Activated CD8-positive, alpha-beta memory T cell treated with anti-CD3 and anti-CD28 coated beads, Interleukin-2, amount 50 U/mL, for 1 hour (primary cell): ENCODE measurements around the gene SLC22A16.
"Not testable (repeated sequence)": the region's sequence is repeated elsewhere in the genome, so short reads cannot be mapped to it uniquely, and the experiment has no call there.

ENCODE experiments used
- DNase-seq: peaks from one replicate; pipeline ENCODE4 v3.0.0-alpha.2; 2020; ENCODE audit errors: extremely low read depth

The SLC22A16 gene

GRCh38 chr6:110476046-110476849 lies at the start of gene SLC22A16:
Gene SLC22A16, minus strand, starts transcription at chr6:110476613. Its CDS starts 39 bp downstream, at chr6:110476574.
- no peak for DNase-seq

- no peak for DNase-seq
These were observed 48.6 kb upstream of the SLC22A16 start for GRCh38 chr6:110525001-110525400.

- no peak for DNase-seq
These were observed 47.9 kb upstream of the SLC22A16 start for GRCh38 chr6:110524305-110524704.

DNA sequence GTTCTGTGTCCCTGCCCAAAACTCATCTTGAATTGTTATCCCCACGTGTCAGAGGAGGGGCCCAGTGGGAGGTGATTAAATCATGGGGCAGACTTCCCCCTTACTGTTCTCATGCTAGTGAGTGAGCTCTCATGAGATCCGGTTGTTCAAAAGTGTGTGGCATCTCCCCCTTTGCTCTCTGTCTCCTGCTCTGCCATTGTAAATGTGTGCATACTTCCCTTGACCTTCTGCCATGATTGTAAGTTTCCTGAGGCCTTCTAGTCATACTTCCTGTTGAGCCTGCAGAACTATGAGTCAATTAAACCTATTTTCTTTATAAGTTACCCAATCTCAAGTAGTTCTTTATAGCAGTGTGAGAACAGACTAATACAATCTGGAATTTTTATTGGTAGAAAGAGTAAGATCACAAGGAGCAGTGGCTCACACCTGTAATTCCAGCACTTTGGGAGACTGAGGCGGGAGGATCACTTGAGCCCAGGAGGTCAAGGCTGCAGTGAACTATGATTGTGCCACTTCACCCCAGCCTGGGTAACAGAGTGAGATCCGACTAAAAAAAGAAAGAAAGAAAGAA lies 47.1 kb upstream of the SLC22A16 start:
- DNase-seq = no peak

- DNase-seq = no peak
These were observed 46.0 kb upstream of the SLC22A16 start for GRCh38 chr6:110522427-110522826.

DNA sequence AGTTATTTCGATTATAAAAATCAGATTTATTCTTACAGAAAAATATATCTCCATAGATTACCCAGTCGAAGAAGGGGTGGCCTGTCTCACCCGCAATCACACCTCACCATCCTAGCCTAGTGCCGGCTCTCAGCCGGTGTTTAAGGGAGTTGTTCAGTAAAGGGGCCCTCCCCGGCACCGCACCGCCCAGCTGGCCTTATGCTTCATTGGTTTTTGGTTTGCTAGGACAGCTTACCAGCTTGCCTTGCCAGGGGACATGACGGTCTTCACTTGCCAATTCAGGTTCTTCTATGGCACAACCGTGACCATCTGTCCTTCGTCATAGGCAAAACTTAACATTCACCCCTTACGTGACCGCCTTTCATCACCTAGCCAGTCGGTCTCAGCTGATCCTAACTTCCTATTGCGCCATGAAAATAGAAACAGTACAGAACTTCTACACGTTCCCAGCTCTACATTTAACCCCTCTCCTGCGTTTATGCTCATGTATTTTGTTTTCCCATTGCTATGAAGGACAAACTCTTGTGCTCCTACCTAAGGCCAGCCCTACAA lies 44.7 kb upstream of the SLC22A16 start:
- DNase-seq = no peak

- DNase-seq = no peak
These were observed 44.0 kb upstream of the SLC22A16 start for GRCh38 chr6:110520209-110520965.

- no peak for DNase-seq
These were observed 41.3 kb upstream of the SLC22A16 start for GRCh38 chr6:110517601-110518281.

DNA sequence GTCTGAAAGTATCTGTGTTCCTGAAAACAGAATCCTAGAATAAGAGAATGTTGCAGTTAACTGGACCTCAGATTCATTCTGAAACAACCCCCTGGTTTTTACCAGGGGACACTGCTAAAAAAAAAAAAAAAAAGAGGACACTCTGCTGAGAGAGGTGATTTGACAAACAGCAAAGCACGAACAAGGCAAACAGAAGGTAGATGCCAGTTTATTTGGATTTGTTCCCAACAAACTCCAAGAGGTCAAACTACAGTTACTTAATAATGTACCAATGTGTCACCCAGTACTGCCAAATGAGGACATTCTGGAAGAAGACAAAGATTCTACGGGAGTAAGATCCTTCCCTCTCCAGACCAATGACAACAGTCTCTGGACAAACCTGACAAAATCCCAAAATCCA lies 40.6 kb upstream of the SLC22A16 start:
- no peak for DNase-seq

DNA sequence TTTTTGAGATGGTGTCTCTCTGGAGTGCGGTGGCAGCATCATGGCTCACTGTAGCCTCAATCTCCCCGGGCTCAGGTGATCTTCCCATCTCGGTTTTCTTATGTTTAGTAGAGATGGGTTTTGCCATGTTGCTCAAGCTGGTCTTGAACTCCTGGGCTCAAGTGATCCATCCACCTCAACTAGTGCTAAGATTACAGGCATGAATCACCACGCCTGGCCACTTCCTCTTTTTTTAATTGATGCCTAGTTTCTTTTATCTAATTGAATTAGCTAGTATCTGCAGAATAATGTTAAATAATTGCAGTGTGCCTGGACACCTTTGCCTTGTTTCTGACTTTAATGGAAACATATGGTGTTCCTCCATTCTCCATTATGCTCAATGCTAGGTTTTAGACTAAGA lies 38.4 kb upstream of the SLC22A16 start:
- no peak for DNase-seq

DNA sequence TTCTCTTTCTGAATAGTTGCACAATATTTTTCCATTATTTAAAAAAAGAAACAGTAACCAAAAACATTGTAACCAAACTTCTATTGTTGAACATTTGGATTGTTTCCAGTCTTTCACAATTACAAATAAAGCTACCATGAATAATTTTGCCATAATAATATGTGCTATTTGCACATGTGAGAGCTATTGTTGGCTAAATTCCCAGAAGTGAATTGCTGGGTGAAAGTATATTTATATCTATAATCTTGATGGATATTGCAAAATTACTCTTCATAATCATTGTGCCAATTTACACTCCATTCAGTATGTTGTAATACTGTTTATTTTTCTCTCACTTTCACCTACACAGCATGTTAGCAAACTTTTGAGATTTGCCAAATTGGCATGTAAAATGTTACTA lies 36.6 kb upstream of the SLC22A16 start:
- no peak for DNase-seq

GRCh38 chr6:110512549-110512948 lies 36.1 kb upstream of the SLC22A16 start:
- DNase-seq = not testable (repeated sequence)

DNA sequence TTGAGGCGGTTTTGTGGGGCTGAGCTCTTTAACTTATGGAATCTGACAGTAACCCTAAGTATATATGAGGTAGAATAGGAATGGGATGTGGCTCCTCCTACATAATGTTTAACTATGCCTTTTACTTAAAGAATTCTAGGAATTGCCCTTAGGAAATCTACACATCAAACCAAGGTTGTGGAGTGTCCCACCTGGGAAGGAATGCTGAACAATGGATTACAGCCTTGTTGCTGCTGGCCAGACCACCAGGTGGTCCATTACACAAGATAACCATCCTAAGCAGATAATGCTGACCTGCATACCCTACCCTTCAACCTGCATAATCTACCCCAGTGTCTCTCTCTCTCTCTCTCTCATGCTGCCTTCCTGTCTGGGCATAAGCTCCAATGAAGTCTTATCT lies 35.0 kb upstream of the SLC22A16 start:
- no peak for DNase-seq

- DNase-seq = no peak
These were observed 33.3 kb upstream of the SLC22A16 start for GRCh38 chr6:110509617-110510241.

DNA sequence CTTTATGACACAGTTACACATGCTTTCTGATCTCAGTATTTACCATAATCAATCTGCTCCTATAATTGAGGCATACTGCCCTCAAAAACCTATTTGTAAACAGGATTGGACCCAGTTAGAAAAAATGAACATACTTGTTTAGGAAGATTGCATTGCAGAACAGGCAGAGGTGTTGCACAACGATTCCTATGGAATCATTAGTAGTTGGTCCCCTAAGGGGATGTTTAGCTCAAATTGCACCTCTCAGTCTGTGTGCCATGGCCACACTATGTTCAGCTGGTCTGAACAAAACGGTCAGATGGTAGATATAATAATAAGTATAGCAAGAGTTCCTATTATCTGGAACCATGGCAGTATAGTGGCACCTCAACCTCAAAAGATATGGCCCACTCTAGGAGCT lies 28.5 kb upstream of the SLC22A16 start:
- DNase-seq = not testable (repeated sequence)

- no peak for DNase-seq
These were observed 19.5 kb upstream of the SLC22A16 start for GRCh38 chr6:110495949-110496348.

DNA sequence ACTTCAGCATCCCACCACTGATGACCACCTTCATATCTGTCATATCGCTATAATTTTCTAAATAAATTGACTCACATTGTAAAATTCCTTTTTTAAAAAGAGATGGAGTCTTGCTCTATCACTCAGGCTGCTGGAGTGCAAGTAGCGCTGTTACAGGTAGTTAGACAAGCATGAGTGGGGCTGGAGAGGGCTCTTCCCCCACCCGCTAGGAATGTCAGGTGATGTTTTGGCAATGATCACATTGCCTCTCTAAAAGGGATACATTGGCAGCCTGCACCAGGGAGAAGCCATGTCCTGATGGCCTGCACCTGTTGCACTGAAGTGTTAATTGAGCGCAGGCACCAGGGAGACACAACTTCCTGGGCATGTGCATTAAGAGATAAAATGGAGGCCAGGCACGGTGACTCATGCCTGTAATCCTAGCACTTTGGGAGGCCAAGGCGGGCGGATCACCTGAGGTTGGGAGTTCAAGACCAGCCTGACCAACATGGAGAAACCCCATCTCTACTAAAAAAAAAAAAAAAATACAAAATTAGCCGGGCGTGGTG lies 16.9 kb upstream of the SLC22A16 start:
- no peak for DNase-seq

DNA sequence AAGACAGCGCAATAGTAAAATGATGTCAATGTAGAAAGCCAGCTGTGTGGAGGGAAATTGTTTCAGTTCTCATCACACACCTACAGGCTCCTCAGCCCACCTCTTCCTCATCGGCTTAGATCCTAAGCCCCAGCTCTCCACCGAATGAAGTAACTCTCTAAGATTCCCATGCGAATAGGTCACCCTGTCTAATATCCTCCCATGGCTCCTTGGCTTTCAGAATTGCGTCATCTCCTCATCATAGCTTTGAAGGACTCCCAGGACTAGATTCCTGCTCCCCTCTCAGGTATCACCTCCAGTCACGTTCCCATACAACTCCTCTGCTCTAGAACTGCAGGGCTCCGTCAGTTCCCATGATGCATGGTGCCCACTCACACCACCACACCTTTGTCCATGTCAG lies 16.2 kb upstream of the SLC22A16 start:
- DNase-seq = no peak

GRCh38 chr6:110491644-110492317 lies 15.4 kb upstream of the SLC22A16 start:
- DNase-seq = no peak

GRCh38 chr6:110491299-110491643 lies 14.9 kb upstream of the SLC22A16 start:
- no peak for DNase-seq

- DNase-seq = no peak
These were observed 13.7 kb upstream of the SLC22A16 start for GRCh38 chr6:110490110-110490509.
